GM21619 (cell line): ENCODE measurements around the gene CHCHD6.

Source experiments
- ATAC-seq: cut with Tn5 transposase; IDR thresholded peaks from one replicate; pipeline ENCODE4 v1.9.1; 2021; ENCODE audit not compliant: unreplicated experiment

CHCHD6 gene

GRCh38 chr3:126742057-126742456 is 38.0 kb downstream of the CHCHD6 start:
- no peak for ATAC-seq

GRCh38 chr3:126743350-126743749 is 39.3 kb downstream of the CHCHD6 start:
- no peak for ATAC-seq

GRCh38 chr3:126743781-126744180 is 39.7 kb downstream of the CHCHD6 start:
- no peak for ATAC-seq

- ATAC-seq: no peak
These were observed 41.8 kb downstream of the CHCHD6 start for GRCh38 chr3:126745760-126746394.

- ATAC-seq: no peak
These were observed 42.5 kb downstream of the CHCHD6 start for GRCh38 chr3:126746395-126747177.

- no peak for ATAC-seq
These were observed 43.7 kb downstream of the CHCHD6 start for GRCh38 chr3:126747768-126748167.

GRCh38 chr3:126748701-126749546 is 44.9 kb downstream of the CHCHD6 start:
- no peak for ATAC-seq

GRCh38 chr3:126749547-126749875 is 45.5 kb downstream of the CHCHD6 start:
- no peak for ATAC-seq

- no peak for ATAC-seq
These were observed 46.1 kb downstream of the CHCHD6 start for GRCh38 chr3:126749931-126750755.

- ATAC-seq: no peak
These were observed 46.7 kb downstream of the CHCHD6 start for GRCh38 chr3:126750756-126751121.

- no peak for ATAC-seq
These were observed 47.7 kb downstream of the CHCHD6 start for GRCh38 chr3:126751611-126752302.

GRCh38 chr3:126752303-126753190 is 48.5 kb downstream of the CHCHD6 start:
- no peak for ATAC-seq

- no peak for ATAC-seq
These were observed 49.4 kb downstream of the CHCHD6 start for GRCh38 chr3:126753191-126754160.

- no peak for ATAC-seq
These were observed 51.8 kb downstream of the CHCHD6 start for GRCh38 chr3:126755866-126756265.

- no peak for ATAC-seq
These were observed 54.0 kb downstream of the CHCHD6 start for GRCh38 chr3:126758026-126758425.

GRCh38 chr3:126758882-126759281 is 54.8 kb downstream of the CHCHD6 start:
- no peak for ATAC-seq

- ATAC-seq: no peak
These were observed 56.5 kb downstream of the CHCHD6 start for GRCh38 chr3:126760541-126760940.

- ATAC-seq: no peak
These were observed 59.0 kb downstream of the CHCHD6 start for GRCh38 chr3:126763035-126763434.
